ENCODE data around the gene SMPD4.
A peak's percentile ranks its signal among the peaks of the same experiment; 100 is the strongest.
"Not testable (repeated sequence)": the region's sequence is repeated elsewhere in the genome, so short reads cannot be mapped to it uniquely, and the experiment has no call there.

SMPD4 gene

GRCh38 chr2:130154423-130154770 lies 27.0 kb downstream of the SMPD4 start:
- not testable (repeated sequence) for H3K4me3 ChIP-seq (ENCODE audit: low read length); H3K27me3 ChIP-seq (ENCODE audit: insufficient read depth, low read length); H3K9me3 ChIP-seq (ENCODE audit: insufficient read depth, low read depth, low read length); H3K9ac ChIP-seq (ENCODE audit: low read depth, low read length); H3K27ac ChIP-seq (ENCODE audit: low read length); H3K4me1 ChIP-seq (ENCODE audit: insufficient read depth, low read length)
- peaks cover 45% of the 10 kb centered on the region; the same call in 1 of the 2 replicates for H3K36me3 ChIP-seq (ENCODE audit: insufficient read depth, low read depth, low read length)

DNA sequence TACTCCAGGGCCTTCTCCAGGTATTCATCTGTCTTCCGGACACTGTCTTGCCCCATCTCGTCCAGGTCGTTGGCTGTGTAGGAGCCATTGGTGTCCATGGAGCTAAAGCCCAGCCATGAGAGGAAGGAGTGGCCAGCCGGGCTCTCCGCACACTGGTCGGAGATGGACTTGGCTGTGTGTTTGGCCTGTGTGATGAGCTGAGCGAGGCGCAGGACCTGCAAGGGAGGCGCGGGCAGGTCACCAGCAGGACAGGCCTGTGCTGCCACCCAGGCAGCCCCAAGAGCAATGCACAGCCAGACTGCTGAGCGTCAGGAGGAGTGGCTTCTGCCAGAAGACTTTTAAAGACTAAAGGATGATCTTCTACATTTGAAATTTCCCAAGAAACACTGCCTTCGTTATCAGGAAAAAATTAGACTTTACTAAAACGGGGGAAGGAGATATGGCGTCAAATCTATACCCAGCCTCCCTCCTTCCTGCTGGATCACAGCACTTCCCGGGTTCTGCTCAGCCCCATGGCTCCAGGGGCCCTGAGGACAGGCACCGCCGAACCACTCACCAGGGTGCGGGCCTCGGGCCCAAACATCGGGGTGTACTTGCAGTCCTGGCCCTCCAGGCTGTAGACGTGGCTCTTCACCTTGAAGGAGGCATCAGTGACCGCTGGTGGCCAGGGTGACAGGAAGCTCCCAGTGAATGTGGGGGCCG lies 27.5 kb downstream of the SMPD4 start:
- not testable (repeated sequence) for H3K27ac ChIP-seq (ENCODE audit: low read length); H3K4me1 ChIP-seq (ENCODE audit: insufficient read depth, low read length); H3K9me3 ChIP-seq (ENCODE audit: insufficient read depth, low read depth, low read length); H3K27me3 ChIP-seq (ENCODE audit: insufficient read depth, low read length); H3K9ac ChIP-seq (ENCODE audit: low read depth, low read length); H3K4me3 ChIP-seq (ENCODE audit: low read length)
- peaks cover 39% of the 10 kb centered on the region; the same call in 1 of the 2 replicates for H3K36me3 ChIP-seq (ENCODE audit: insufficient read depth, low read depth, low read length)

DNA sequence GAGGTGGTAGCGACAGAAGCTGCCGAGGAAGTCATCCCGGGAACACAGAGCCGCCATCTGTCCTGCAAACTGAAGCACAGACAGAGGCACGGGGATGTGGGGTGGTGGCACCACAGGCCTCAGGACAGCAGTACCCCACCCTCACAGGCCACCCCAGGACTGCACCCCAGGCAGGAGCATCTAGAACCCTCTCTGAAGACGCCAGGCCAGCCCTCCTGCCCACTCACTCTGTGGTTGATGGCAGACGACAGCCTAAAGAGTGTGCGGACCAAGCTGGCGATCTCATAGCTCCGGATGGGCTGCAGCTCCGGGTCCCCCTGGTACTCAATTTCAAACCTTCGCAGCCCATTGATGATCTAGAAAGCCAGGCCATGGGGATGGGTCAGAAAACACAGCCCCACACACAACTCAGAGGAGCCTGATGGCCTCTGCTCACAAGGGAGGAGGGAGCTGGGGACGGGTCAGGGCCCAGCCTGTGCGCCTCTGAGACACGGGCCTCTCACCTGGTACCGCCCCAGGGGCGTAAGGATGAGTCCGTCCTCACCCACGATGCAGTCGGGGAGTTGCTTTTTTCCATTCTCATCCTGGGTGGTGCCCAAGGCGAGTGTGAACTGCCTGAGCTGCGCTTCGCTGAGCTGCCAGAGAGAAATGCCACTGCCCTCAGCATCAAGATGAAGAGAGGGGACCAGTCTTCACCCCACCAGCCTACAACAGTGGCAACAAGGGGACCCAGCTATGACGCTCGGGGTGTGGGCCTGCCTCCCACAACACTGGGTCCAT lies 28.4 kb downstream of the SMPD4 start:
- no peak overlapping the region for H3K9ac ChIP-seq (ENCODE audit: low read depth, low read length)
- H3K4me3 ChIP-seq (ENCODE audit: low read length) = no peak overlapping the region
- no peaks in the 10 kb centered on the region for H3K9me3 ChIP-seq (ENCODE audit: insufficient read depth, low read depth, low read length)

DNA sequence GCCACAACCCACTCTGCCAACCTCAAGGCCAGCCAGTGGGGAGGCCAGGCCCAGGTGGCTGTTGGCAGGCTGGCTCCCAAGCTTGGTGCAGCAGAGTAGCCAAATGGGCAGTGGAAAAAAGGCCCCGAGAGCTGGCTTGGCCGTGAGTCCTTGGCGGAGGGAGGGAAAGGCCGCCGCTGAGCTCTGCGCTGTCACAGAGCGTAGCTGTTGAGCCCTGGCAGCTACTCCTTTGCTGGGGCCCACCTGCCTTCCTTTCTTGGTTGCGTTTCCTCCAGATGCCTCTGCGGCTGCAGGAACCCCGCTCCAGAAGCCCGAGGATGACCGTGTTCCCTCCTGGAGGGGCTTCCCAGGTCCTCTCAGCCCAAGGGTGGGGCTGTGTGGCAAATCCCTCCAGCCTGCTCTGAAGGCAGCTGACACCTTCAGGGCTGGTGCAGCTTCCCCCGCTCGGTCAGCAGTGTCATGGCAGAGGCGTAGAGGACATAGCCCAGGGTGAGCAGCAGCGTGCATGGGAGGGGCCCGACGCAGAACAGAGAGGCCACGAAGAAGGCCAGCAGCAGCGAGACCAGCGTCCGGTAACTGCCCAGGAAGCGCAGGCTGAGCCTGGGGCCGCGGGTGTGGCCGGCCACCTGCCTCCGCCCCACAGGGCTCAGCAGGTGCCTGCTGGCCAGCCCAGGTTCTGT lies 29.1 kb downstream of the SMPD4 start:
- H3K9me3 ChIP-seq (ENCODE audit: insufficient read depth, low read depth, low read length); H3K4me1 ChIP-seq (ENCODE audit: insufficient read depth, low read length); H3K9ac ChIP-seq (ENCODE audit: low read depth, low read length); H3K27me3 ChIP-seq (ENCODE audit: insufficient read depth, low read length); H3K4me3 ChIP-seq (ENCODE audit: low read length); H3K27ac ChIP-seq (ENCODE audit: low read length): not testable (repeated sequence)
- peaks cover 34% of the 10 kb centered on the region; the same call in 1 of the 2 replicates for H3K36me3 ChIP-seq (ENCODE audit: insufficient read depth, low read depth, low read length)

More for the DNA sequence above, 28.4 kb downstream of the SMPD4 start:
- H3K27me3 ChIP-seq (ENCODE audit: insufficient read depth, low read length) = no peaks in the 10 kb centered on the region
- H3K27ac ChIP-seq (ENCODE audit: low read length) = no peak overlapping the region
- peaks cover 34% of the 10 kb centered on the region; the same call in 1 of the 2 replicates for H3K36me3 ChIP-seq (ENCODE audit: insufficient read depth, low read depth, low read length)
- no peaks in the 10 kb centered on the region for H3K4me1 ChIP-seq (ENCODE audit: insufficient read depth, low read length)

GRCh38 chr2:130151145-130151512 lies 30.3 kb downstream of the SMPD4 start:
- peaks cover 34% of the 10 kb centered on the region; the same call in 1 of the 2 replicates for H3K36me3 ChIP-seq (ENCODE audit: insufficient read depth, low read depth, low read length)
- not testable (repeated sequence) for H3K9me3 ChIP-seq (ENCODE audit: insufficient read depth, low read depth, low read length); H3K27ac ChIP-seq (ENCODE audit: low read length); H3K9ac ChIP-seq (ENCODE audit: low read depth, low read length); H3K4me1 ChIP-seq (ENCODE audit: insufficient read depth, low read length); H3K4me3 ChIP-seq (ENCODE audit: low read length); H3K27me3 ChIP-seq (ENCODE audit: insufficient read depth, low read length)

- Histone ChIP-seq H3K9me3 (ENCODE audit: insufficient read depth, low read depth, low read length) (no peaks in the 10 kb centered on the region), H3K27ac (ENCODE audit: low read length) (no peak overlapping the region), H3K9ac (ENCODE audit: low read depth, low read length) (no peak overlapping the region), H3K4me3 (ENCODE audit: low read length) (no peak overlapping the region), H3K36me3 (ENCODE audit: insufficient read depth, low read depth, low read length) (peaks cover 28% of the 10 kb centered on the region; the same call in 1 of the 2 replicates), H3K27me3 (ENCODE audit: insufficient read depth, low read length) (no peaks in the 10 kb centered on the region), H3K4me1 (ENCODE audit: insufficient read depth, low read length) (no peaks in the 10 kb centered on the region)
Observed at GRCh38 chr2:130150181-130151144, 30.9 kb downstream of the SMPD4 start.

- not testable (repeated sequence) for H3K27me3 ChIP-seq (ENCODE audit: insufficient read depth, low read length); H3K4me1 ChIP-seq (ENCODE audit: insufficient read depth, low read length); H3K9ac ChIP-seq (ENCODE audit: low read depth, low read length); H3K9me3 ChIP-seq (ENCODE audit: insufficient read depth, low read depth, low read length); H3K27ac ChIP-seq (ENCODE audit: low read length); H3K4me3 ChIP-seq (ENCODE audit: low read length)
- peaks cover 14% of the 10 kb centered on the region; the same call in 1 of the 2 replicates for H3K36me3 ChIP-seq (ENCODE audit: insufficient read depth, low read depth, low read length)
Observed at GRCh38 chr2:130148515-130148914, 32.9 kb downstream of the SMPD4 start.

DNA sequence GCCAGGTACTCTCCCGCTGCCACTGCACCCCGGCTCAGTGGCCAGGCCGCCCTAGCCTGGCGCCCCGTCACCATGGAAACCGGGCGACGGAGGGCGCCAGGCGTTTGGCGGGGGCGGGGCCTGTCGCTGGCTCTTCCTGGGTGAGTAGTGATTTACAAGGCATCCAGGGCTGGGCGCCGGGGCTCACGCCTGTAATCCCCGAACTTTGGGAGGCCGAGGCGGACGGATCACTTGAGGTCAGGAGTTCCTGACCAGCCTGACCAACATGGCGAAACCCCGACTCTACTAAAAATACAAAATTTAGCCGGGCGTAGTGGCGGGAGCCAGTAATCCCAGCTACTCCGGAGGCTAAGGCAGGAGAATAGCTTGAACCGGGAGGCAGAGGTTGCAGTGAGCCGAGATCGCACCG lies 36.4 kb downstream of the SMPD4 start, which contains the start of gene CCDC74B:
TSS of gene CCDC74B (minus strand) at position 107 of the 409 bp plus-strand sequence. CDS start 116 bp downstream, outside the sequence.
- H3K36me3 ChIP-seq (ENCODE audit: insufficient read depth, low read depth, low read length); H3K27ac ChIP-seq (ENCODE audit: low read length); H3K9me3 ChIP-seq (ENCODE audit: insufficient read depth, low read depth, low read length); H3K27me3 ChIP-seq (ENCODE audit: insufficient read depth, low read length); H3K4me1 ChIP-seq (ENCODE audit: insufficient read depth, low read length); H3K9ac ChIP-seq (ENCODE audit: low read depth, low read length): not testable (repeated sequence)
- peak within 1 kb of the TSS; percentile 56; the same call in 1 of the 2 replicates for H3K4me3 ChIP-seq (ENCODE audit: low read length)

DNA sequence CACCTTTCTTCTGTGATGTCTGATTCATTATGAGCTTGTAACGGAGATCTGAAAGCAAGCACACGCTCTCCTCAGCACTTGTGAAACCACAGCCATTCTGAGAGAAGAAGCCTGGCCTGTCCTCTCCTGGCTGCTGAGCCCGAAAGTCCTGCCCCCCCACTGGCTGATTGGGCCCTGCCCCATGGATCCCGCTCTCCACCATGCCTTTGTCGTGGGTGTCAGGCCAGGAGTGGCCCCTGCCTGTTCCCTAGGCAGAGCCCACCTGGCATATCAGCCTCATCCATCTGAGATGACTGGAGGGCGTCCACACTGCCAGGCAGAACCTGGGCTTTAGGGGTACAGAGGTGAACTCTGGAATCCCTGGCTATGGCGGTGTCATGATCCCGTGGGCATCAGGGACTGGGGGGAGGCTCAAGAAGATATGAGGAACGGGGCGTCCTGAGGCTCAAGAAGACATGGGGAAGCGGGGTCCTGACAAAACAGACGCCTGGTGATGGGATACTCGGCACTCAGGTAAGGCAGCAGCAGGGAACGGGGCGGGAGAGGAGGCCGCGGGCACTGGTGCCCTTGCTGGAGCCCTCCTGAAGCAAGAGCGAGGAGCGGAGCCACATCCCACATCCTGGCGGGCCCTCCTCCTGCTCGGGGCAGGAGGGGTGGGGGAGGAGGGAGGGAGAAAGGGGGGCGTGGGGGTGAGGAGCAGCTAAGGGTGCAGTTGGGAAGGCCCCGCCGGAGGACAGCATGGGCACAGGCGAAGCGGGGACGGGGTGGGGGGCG lies 37.9 kb downstream of the SMPD4 start:
- peak overlapping the region; percentile 45; the same call in 1 of the 2 replicates for H3K4me3 ChIP-seq (ENCODE audit: low read length)
- H3K9ac ChIP-seq (ENCODE audit: low read depth, low read length); H3K9me3 ChIP-seq (ENCODE audit: insufficient read depth, low read depth, low read length); H3K27ac ChIP-seq (ENCODE audit: low read length); H3K27me3 ChIP-seq (ENCODE audit: insufficient read depth, low read length); H3K36me3 ChIP-seq (ENCODE audit: insufficient read depth, low read depth, low read length); H3K4me1 ChIP-seq (ENCODE audit: insufficient read depth, low read length): not testable (repeated sequence)

DNA sequence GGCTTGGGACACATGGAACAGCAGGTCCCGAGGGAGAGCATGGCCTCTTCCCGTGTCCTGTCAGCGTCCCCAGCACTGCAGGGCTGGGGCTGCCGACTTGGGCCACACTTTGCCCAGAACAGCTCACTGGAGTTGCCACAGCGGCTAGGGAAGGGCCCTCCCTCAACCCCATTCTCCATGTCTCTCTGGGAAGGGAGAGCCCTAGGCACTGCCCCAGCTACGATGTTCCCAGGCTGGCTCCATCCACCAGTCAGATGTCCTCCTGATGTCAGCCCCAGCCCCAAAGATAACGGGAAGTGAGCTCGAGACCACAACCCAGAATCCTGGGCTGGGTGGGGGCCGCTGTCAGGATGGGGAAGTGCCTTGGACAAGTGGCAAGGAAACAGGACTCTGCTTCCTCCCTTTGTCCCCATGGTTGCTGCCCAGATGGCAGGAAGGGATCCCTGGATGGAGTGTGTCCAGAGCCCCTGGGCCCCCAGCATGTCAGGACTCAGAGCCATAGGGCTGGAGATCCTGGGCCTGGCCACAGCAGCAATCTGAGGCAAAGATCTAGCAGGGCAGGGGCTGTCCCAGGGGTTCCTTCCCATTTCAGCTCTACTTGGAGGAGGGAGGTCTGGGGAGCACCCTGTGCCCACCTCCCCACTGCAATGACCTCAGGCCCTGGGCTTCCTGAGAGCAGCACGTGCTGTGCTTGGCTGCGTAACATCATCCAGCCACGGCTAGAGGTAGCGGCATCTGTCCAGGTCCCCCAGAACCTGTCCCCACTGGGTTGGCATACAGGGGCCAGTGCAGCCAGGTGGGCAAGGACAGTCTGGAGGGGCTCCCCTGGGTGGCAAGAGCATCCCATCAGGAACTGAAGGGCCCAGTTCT lies 38.8 kb downstream of the SMPD4 start:
- not testable (repeated sequence) for H3K27me3 ChIP-seq (ENCODE audit: insufficient read depth, low read length); H3K27ac ChIP-seq (ENCODE audit: low read length); H3K4me3 ChIP-seq (ENCODE audit: low read length); H3K36me3 ChIP-seq (ENCODE audit: insufficient read depth, low read depth, low read length); H3K9ac ChIP-seq (ENCODE audit: low read depth, low read length); H3K9me3 ChIP-seq (ENCODE audit: insufficient read depth, low read depth, low read length); H3K4me1 ChIP-seq (ENCODE audit: insufficient read depth, low read length)

Measured in iPS-20b (cell line).